Erythroblast (primary cell): ENCODE measurements around the gene PTCHD1.

Source experiments
- DNase-seq, 2 experiments: peaks; one replicate each; lab custom pipeline; 2025; lab: John Stamatoyannopoulos, UW
- GATA1 ChIP-seq: IDR thresholded peaks from 2 replicates; pipeline ENCODE4 v1.6.1; 2011; ENCODE audit warnings: low read depth, mild to moderate bottlenecking, control low read depth, low read length, moderate library complexity
- POLR2A ChIP-seq: IDR thresholded peaks from 2 replicates; pipeline ENCODE4 v1.6.1; 2011; ENCODE audit warnings: mild to moderate bottlenecking, low read length

PTCHD1 gene

GRCh38 chrX:23374291-23374690 lies 39.6 kb downstream of the PTCHD1 start:
- DNase-seq, result no peak

GRCh38 chrX:23376581-23376980 lies 41.9 kb downstream of the PTCHD1 start:
- TF ChIP-seq GATA1 (no peak), POLR2A (no peak)
- DNase-seq, result no peak

More at GRCh38 chrX:23374291-23374690, 39.6 kb downstream of the PTCHD1 start:
- TF ChIP-seq POLR2A, result no peak
- TF ChIP-seq GATA1, result no peak

- no peak for TF ChIP-seq POLR2A
- TF ChIP-seq GATA1, result no peak
- no peak for DNase-seq
These were observed 45.9 kb downstream of the PTCHD1 start for GRCh38 chrX:23380581-23380980.

- no peak for DNase-seq
- TF ChIP-seq GATA1 (no peak), POLR2A (no peak)
These were observed 46.7 kb downstream of the PTCHD1 start for GRCh38 chrX:23381099-23382087.

- DNase-seq, result no peak
- TF ChIP-seq POLR2A, result no peak
- TF ChIP-seq GATA1, result no peak
These were observed 47.9 kb downstream of the PTCHD1 start for GRCh38 chrX:23382572-23382971.

- DNase-seq, result no peak
- TF ChIP-seq GATA1, result no peak
- no peak for TF ChIP-seq POLR2A
These were observed 48.8 kb downstream of the PTCHD1 start for GRCh38 chrX:23383411-23383810.

GRCh38 chrX:23385242-23385641 lies 50.6 kb downstream of the PTCHD1 start:
- TF ChIP-seq POLR2A, result no peak
- DNase-seq, result no peak

- DNase-seq, result no peak
- no peak for TF ChIP-seq GATA1
- TF ChIP-seq POLR2A, result no peak
These were observed 51.6 kb downstream of the PTCHD1 start for GRCh38 chrX:23386260-23386659.

GRCh38 chrX:23386726-23387125 lies 52.1 kb downstream of the PTCHD1 start:
- no peak for DNase-seq
- no peak for TF ChIP-seq POLR2A
- TF ChIP-seq GATA1, result no peak

GRCh38 chrX:23387550-23388184 lies 53.0 kb downstream of the PTCHD1 start:
- no peak for DNase-seq
- TF ChIP-seq POLR2A (no peak), GATA1 (no peak)

GRCh38 chrX:23389196-23389792 lies 54.6 kb downstream of the PTCHD1 start:
- TF ChIP-seq POLR2A, result no peak
- TF ChIP-seq GATA1, result no peak
- no peak for DNase-seq

- DNase-seq, result no peak
- no peak for TF ChIP-seq POLR2A
- no peak for TF ChIP-seq GATA1
These were observed 56.3 kb downstream of the PTCHD1 start for GRCh38 chrX:23390979-23391378.

- TF ChIP-seq POLR2A, result no peak
- no peak for TF ChIP-seq GATA1
These were observed 57.5 kb downstream of the PTCHD1 start for GRCh38 chrX:23392195-23392594.

GRCh38 chrX:23394421-23394820 lies 59.8 kb downstream of the PTCHD1 start:
- no peak for TF ChIP-seq POLR2A
- no peak for TF ChIP-seq GATA1
- no peak for DNase-seq

More at GRCh38 chrX:23392195-23392594, 57.5 kb downstream of the PTCHD1 start:
- DNase-seq, result no peak
